HepG2 (cell line): ENCODE measurements around the gene CNNM3. TPM values are rescaled to one million over a fixed set of nuclear protein-coding genes. Genes with fewer than 3 reads are reported as not detected.

ENCODE experiments used
- ATAD3A ChIP-seq: sonication (generic); formaldehyde crosslinking; IDR thresholded peaks from 2 replicates; pipeline ENCODE4 v1.4.0; 2020; ENCODE audit warnings: missing genetic modification reagents
- CBFB ChIP-seq: sonication (generic); formaldehyde crosslinking; IDR thresholded peaks from 2 replicates; pipeline ENCODE4 v1.4.0; 2020; ENCODE audit warnings: missing genetic modification reagents
- FOSL2 ChIP-seq: sonication (generic); formaldehyde crosslinking; IDR thresholded peaks from 2 replicates; pipeline ENCODE4 v1.4.0; 2020; ENCODE audit warnings: missing genetic modification reagents
- HNF4G ChIP-seq, 2 experiments: sonication (generic) in 1 of 2; formaldehyde crosslinking in 1 of 2; IDR thresholded peaks; 2 replicates each; pipeline versions ENCODE4 v1.4.0 to v1.6.1; 2011 to 2020; ENCODE audit warnings: borderline replicate concordance in 2 of 2, low read depth in 2 of 2, mild to moderate bottlenecking in 2 of 2, low read length in 1 of 2, missing genetic modification reagents in 1 of 2, moderate library complexity in 1 of 2
- HNRNPLL ChIP-seq: fragments of 200-400 bp; formaldehyde crosslinking; IDR thresholded peaks from 2 replicates; pipeline ENCODE4 v1.6.1; 2017; ENCODE audit warnings: mild to moderate bottlenecking, low read depth, low read length; ENCODE audit not compliant: poor library complexity, severe bottlenecking
- MEIS2 ChIP-seq: sonication (generic); formaldehyde crosslinking; IDR thresholded peaks from 2 replicates; pipeline ENCODE4 v1.9.0; 2021; ENCODE audit warnings: mild to moderate bottlenecking, missing genetic modification reagents
- NFAT5 ChIP-seq: sonication (generic); formaldehyde crosslinking; IDR thresholded peaks from 2 replicates; pipeline ENCODE4 v1.4.0; 2020; ENCODE audit warnings: missing genetic modification reagents
- NR2F1 ChIP-seq, 2 experiments: fragments of 450-650 bp in 1 of 2; formaldehyde crosslinking in 1 of 2; IDR thresholded peaks; 2 replicates each; pipeline versions ENCODE4 v1.5.0 to v1.6.1; 2016 to 2020; ENCODE audit warnings: mild to moderate bottlenecking in 1 of 2, missing compliant biosample characterization in 1 of 2, missing genetic modification reagents in 1 of 2, moderate library complexity in 1 of 2
- SIN3A ChIP-seq: IDR thresholded peaks from 2 replicates; pipeline ENCODE4 v1.6.1; 2011; ENCODE audit warnings: low read depth, mild to moderate bottlenecking, control low read depth, low read length, borderline replicate concordance
- SIX4 ChIP-seq: sonication (generic); formaldehyde crosslinking; IDR thresholded peaks from 2 replicates; pipeline ENCODE4 v1.4.0; 2020; ENCODE audit warnings: missing genetic modification reagents
- SRY ChIP-seq: sonication (generic); formaldehyde crosslinking; IDR thresholded peaks from 2 replicates; pipeline ENCODE4 v1.8.0; 2022; ENCODE audit warnings: mild to moderate bottlenecking, missing genetic modification reagents
- XRCC5 ChIP-seq: fragments of 200-400 bp; formaldehyde crosslinking; optimal IDR thresholded peaks from 2 replicates; pipeline ENCODE3; 2017; ENCODE audit warnings: mild to moderate bottlenecking, low read length
- YY1 ChIP-seq: IDR thresholded peaks from 2 replicates; pipeline ENCODE4 v1.6.1; 2011; ENCODE audit warnings: low read length, low read depth, moderate library complexity, mild to moderate bottlenecking; ENCODE audit not compliant: insufficient read depth, insufficient replicate concordance
- ZC3H4 ChIP-seq: sonication (generic); formaldehyde crosslinking; IDR thresholded peaks from 2 replicates; pipeline ENCODE4 v1.4.0; 2020; ENCODE audit warnings: missing genetic modification reagents, borderline replicate concordance
- ZMYM4 ChIP-seq: sonication (generic); formaldehyde crosslinking; IDR thresholded peaks from 2 replicates; pipeline ENCODE4 v1.8.1; 2023; ENCODE audit warnings: mild to moderate bottlenecking, missing genetic modification reagents
- ZNF484 ChIP-seq: sonication (generic); formaldehyde crosslinking; IDR thresholded peaks from 2 replicates; pipeline ENCODE4 v1.5.1; 2020; ENCODE audit warnings: mild to moderate bottlenecking, low read depth, missing genetic modification reagents, borderline replicate concordance
- ZNF550 ChIP-seq: sonication (generic); formaldehyde crosslinking; IDR thresholded peaks from 2 replicates; pipeline ENCODE4 v1.4.0; 2020; ENCODE audit warnings: mild to moderate bottlenecking, missing genetic modification reagents, borderline replicate concordance
- ZNF670 ChIP-seq: sonication (generic); formaldehyde crosslinking; IDR thresholded peaks from 2 replicates; pipeline ENCODE4 v1.8.0; 2022; ENCODE audit warnings: mild to moderate bottlenecking, missing genetic modification reagents, borderline replicate concordance
- ZNF773 ChIP-seq: sonication (generic); formaldehyde crosslinking; IDR thresholded peaks from 2 replicates; pipeline ENCODE4 v1.4.0; 2020; ENCODE audit warnings: missing genetic modification reagents, borderline replicate concordance
- ZNF792 ChIP-seq: IDR thresholded peaks from 2 replicates; pipeline ENCODE4 v1.6.1; 2016
- ZSCAN9 ChIP-seq: IDR thresholded peaks from 2 replicates; pipeline ENCODE4 v1.6.1; 2016; ENCODE audit warnings: borderline replicate concordance
- polyA plus RNA-seq, 8 experiments: library from polyadenylated mRNA; depleted of rRNA in 3 of 8; stranded (reverse) in 7 of 8; unstranded in 1 of 8; fragments of >200 nt; fragmentation: Illumina TruSeq in 4 of 8; extraction: Trizol in 4 of 8; gene quantifications; 2 replicates each; pipeline versions ENCODE4 v1.2.1 to v1.2.3, GENCODE V29; 2011 to 2016; ENCODE audit warnings: low read depth in 4 of 8, missing spikeins in 1 of 8, mixed read lengths in 1 of 8; ENCODE audit not compliant: insufficient read depth in 1 of 8
- total RNA-seq, 5 experiments: library from RNA; depleted of rRNA; stranded (reverse); fragments of >200 nt; fragmentation: Illumina TruSeq; extraction: Trizol; gene quantifications; 2 replicates each; pipeline ENCODE4 v1.2.3, GENCODE V29; 2016; ENCODE audit warnings: low read depth in 1 of 5
- TF ChIP-seq, protein P1 (sequence below): IDR thresholded peaks from 2 replicates; pipeline ENCODE4 v1.6.1; 2016; ENCODE audit warnings: mild to moderate bottlenecking, missing biosample characterization, missing genetic modification reagents
- TF ChIP-seq, protein P2 (sequence below): sonication (generic); formaldehyde crosslinking; IDR thresholded peaks from 2 replicates; pipeline ENCODE4 v1.9.0; 2021; ENCODE audit warnings: missing genetic modification reagents, borderline replicate concordance

Gene CNNM3
- total and polyA plus RNA-seq, 2 of the 13 experiments (the other 11 are each of a cell fraction or from before 2014, with no cell fraction given) = 21.2 to 27.9 TPM

DNA sequence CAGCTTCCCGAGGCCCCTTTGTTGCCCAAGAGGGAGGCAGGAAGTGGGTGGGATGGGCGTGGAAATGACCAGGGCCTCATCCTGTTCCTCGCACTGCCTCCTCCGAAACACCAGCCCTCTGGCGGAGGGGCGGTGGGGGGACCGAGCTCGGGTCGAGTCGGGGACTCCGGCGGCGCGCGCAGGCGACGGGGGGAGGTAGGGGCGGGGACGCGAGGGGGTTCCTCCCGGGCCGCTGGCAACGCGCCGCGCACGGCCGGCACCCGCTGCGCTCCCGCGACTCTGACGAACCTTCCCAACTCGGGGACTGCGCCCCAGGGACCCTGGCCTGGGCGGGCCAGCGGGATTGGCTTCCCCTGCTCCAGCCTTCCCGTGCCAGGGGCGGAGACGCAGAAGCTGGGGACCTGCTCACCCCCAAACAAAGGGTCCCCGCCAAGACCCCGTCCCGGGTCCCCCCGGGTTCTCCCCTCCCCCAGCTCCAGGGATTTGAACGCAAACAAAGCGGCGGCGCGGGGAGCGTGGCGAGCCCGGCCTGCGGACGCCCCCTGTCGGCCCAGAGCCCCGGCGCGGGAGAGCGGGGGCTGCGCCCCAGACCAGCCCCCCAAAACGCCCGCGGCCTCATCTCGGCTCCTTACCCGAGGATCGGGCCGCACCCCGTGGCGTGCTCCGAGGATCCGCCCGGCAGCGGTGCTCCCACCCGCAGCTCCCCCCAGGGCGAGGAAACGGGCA is 52.6 kb downstream of the CNNM3 start (continued):
- TF ChIP-seq ZNF670 (CRISPR knock-in tag) = no peak; the same call in 1 of the 2 replicates
- no peak for TF ChIP-seq ATAD3A (CRISPR knock-in tag)
- TF ChIP-seq ZSCAN9 = no peak
- no peak for TF ChIP-seq CBFB (CRISPR knock-in tag)
- peak; percentile 55; the same call in 1 of the 2 replicates for TF ChIP-seq FOSL2
- no peak for TF ChIP-seq XRCC5
- peak; percentile 63 for TF ChIP-seq HNRNPLL
- TF ChIP-seq SIX4 = no peak
- TF ChIP-seq SIN3A = peak; percentile 70
- peak; percentile 22; the same call in 1 of the 2 replicates for TF ChIP-seq NFAT5
- TF ChIP-seq NR2F1 (CRISPR knock-in tag; IDR thresholded peaks at IDR 0.05) = 0 out of 4 replicates have a peak, but pooled peaks of 1 of the 2 experiments have one; percentile 11
- peak; percentile 17; the same call in 1 of the 2 replicates for TF ChIP-seq MEIS2
- TF ChIP-seq ZMYM4 (CRISPR knock-in tag) = 0 out of 2 replicates have a peak, but pooled peaks have one; percentile 20
- TF ChIP-seq HNF4G (IDR thresholded peaks at IDR 0.05; ENCODE audit: borderline replicate concordance, low read depth, low read length) = no peak
- TF ChIP-seq HNF4G (CRISPR knock-in tag; IDR thresholded peaks at IDR 0.05; ENCODE audit: borderline replicate concordance, low read depth) = peak; percentile 33; the same call in 1 of the 2 replicates
- TF ChIP-seq, protein P1, sequence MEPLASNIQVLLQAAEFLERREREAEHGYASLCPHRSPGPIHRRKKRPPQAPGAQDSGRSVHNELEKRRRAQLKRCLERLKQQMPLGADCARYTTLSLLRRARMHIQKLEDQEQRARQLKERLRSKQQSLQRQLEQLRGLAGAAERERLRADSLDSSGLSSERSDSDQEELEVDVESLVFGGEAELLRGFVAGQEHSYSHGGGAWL = peak; percentile 26
- no peak; the same call in 1 of the 2 replicates for TF ChIP-seq ZC3H4 (CRISPR knock-in tag)
- no peak for TF ChIP-seq SRY
- TF ChIP-seq ZNF484 (CRISPR knock-in tag) = no peak; the same call in 1 of the 2 replicates
- TF ChIP-seq, protein P2, sequence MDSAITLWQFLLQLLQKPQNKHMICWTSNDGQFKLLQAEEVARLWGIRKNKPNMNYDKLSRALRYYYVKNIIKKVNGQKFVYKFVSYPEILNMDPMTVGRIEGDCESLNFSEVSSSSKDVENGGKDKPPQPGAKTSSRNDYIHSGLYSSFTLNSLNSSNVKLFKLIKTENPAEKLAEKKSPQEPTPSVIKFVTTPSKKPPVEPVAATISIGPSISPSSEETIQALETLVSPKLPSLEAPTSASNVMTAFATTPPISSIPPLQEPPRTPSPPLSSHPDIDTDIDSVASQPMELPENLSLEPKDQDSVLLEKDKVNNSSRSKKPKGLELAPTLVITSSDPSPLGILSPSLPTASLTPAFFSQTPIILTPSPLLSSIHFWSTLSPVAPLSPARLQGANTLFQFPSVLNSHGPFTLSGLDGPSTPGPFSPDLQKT (CRISPR knock-in tag) = no peak; the same call in 1 of the 2 replicates
- TF ChIP-seq ZNF773 = no peak
- TF ChIP-seq YY1 = peak; percentile 51
- TF ChIP-seq ZNF792 (CRISPR knock-in tag) = no peak
- TF ChIP-seq ZNF550 (CRISPR knock-in tag) = no peak
